GM12873 (cell line): ENCODE data around the gene CLPTM1.

ENCODE experiments used
- TF ChIP-seq, protein P1 (sequence below): IDR thresholded peaks from 2 replicates; pipeline ENCODE4 v1.5.1; 2012; ENCODE audit warnings: low read depth, mild to moderate bottlenecking, moderate library complexity, low read length, control low read depth; ENCODE audit not compliant: insufficient read depth; ENCODE audit errors: missing control alignments

Gene CLPTM1

DNA sequence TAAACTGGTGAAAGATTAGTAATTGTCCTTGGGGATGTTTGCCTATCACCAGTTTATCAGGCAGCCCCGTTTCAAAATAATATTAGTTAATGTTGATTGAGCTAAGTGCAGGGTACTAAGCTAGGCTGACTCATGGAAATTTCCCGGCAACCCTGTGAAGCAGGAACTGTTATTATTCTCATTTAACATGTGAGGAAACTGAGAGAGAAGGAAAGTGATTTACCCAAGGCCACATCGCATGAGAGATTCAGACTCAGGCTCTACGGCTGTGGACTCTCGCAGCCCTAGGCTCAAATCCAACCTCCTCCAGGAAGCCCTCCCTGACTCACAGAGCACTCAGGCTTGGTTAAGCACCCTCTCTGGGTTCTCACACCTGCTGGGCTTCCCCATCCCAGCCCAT is 19.7 kb downstream of the CLPTM1 start:
- TF ChIP-seq, protein P1, sequence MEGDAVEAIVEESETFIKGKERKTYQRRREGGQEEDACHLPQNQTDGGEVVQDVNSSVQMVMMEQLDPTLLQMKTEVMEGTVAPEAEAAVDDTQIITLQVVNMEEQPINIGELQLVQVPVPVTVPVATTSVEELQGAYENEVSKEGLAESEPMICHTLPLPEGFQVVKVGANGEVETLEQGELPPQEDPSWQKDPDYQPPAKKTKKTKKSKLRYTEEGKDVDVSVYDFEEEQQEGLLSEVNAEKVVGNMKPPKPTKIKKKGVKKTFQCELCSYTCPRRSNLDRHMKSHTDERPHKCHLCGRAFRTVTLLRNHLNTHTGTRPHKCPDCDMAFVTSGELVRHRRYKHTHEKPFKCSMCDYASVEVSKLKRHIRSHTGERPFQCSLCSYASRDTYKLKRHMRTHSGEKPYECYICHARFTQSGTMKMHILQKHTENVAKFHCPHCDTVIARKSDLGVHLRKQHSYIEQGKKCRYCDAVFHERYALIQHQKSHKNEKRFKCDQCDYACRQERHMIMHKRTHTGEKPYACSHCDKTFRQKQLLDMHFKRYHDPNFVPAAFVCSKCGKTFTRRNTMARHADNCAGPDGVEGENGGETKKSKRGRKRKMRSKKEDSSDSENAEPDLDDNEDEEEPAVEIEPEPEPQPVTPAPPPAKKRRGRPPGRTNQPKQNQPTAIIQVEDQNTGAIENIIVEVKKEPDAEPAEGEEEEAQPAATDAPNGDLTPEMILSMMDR: no peak

DNA sequence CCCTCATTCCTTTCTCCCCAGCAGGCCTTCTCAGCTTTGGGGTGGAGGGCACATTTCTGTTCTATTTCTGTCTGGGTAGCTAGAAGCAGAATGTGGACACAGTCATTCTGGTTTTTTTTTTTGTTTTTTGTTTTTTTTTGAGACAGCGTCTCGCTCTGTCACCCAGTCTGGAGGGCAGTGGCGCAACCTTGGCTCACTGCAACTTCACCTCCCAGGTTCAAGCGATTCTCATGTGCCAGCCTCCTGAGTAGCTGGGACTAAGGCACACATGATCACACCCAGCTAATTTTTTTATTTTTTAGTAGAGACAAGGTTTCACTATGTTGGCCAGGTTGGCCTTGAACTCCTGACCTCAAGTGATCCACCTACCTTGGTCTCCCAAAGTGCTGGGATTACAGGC is 20.3 kb downstream of the CLPTM1 start:
- TF ChIP-seq, protein P1: no peak

DNA sequence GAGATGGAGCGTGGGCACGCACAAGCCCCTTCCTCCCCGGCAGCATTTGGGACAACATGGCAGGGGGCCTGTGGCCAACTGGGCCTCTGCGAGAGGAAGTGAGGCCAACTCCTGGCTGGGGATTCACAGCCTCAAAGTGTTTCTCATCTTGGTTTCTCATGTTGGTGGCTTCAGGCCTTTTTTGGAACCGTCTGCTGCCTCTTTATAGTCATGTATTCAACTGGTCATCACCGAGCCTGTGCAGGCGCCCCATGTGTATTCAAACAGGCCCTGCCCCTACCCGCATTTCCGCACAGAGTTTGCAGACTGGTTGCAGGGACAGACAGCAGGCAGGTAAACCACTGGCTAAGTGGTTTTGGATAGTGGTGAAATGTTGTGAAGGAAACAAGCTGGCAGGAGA is 28.8 kb downstream of the CLPTM1 start:
- TF ChIP-seq, protein P1: no peak

- TF ChIP-seq, protein P1: no peak
Observed at GRCh38 chr19:44985445-44985844, 30.3 kb downstream of the CLPTM1 start.

DNA sequence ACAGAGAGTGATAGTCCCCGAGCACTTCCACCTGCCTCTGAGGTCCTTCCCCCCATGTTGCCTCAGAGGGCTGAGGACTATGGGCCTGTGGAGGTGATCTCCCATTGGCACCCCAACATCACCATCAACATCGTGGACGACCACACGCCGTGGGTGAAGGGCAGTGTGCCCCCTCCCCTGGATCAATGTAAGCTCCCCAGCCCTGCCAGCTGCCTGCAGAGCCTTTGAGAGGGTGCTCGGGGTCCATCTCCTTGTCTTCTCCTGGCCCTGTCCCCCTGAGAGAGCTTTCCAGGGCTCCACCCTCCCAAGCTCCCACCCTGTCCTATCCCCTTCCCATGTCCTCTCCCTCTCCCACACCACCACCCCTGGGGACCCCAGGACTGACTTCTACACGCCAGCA is 31.2 kb downstream of the CLPTM1 start:
- TF ChIP-seq, protein P1: no peak

GRCh38 chr19:44987148-44987675 is 32.0 kb downstream of the CLPTM1 start:
- TF ChIP-seq, protein P1: no peak

GRCh38 chr19:44988273-44988672 is 33.1 kb downstream of the CLPTM1 start:
- TF ChIP-seq, protein P1: no peak

DNA sequence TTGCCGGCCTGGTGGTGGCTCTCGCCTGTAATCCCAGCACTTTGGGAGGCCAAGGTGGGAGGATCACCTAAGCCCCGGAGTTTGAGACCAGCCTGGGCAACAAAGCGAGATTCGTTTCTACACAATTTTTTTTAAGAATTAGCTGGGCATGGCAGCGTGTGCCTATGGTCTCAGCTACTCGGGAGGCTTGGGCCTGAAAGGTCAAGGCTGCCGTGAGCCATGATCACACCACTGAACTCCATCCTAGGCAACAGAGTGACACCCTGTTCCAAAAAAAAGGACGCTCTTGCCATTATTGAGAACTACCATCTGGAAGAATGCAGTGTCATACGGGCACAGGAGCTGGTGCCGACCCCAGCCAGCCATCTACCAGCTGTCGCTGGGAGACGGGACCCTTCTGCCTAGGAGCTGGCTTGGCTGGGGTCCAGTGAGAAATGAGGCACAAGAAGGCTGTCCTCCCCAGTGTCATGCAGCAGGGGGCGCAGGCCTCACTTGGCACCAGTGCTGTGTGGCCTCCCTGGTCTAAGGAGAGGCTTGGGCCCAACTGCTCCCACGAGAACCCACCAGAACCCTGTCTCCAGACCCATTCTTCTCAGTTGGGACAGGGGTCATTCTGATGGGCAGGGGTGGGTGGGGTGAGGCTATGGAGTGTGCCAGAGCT is 33.8 kb downstream of the CLPTM1 start:
- TF ChIP-seq, protein P1: peak; percentile 85
